H7 (cell line): ENCODE measurements around the gene SLC6A12. TPM values are rescaled to one million over a fixed set of nuclear protein-coding genes. Genes with fewer than 3 reads are reported as not detected.

Source experiments
- DNase-seq: peaks from one replicate; pipeline ENCODE4 v3.0.0; 2012
- H3K27me3 ChIP-seq: 2 replicates; pipeline ENCODE4 v1.6.0; 2011; ENCODE audit warnings: mild to moderate bottlenecking, low read length; ENCODE audit not compliant: control insufficient read depth, insufficient read depth
- H3K36me3 ChIP-seq: replicated peaks from 2 replicates; pipeline ENCODE4 v1.5.1; 2011; ENCODE audit warnings: low read length; ENCODE audit not compliant: control insufficient read depth, insufficient read depth
- H3K4me3 ChIP-seq: 2 replicates; pipeline ENCODE4 v1.5.1; 2011; ENCODE audit warnings: low read depth, mild to moderate bottlenecking, control low read depth, low read length, moderate library complexity; ENCODE audit not compliant: insufficient read depth
- total RNA-seq: library from RNA; depleted of rRNA; stranded (reverse); fragments of >200 nt; shearing (Covaris generic); gene quantifications from 2 replicates; pipeline ENCODE4 v1.2.3, GENCODE V29; 2014

SLC6A12 gene
- total RNA-seq, 1 experiment from 2014 or later = 0.31 TPM

GRCh38 chr12:203462-204260 lies 10.3 kb downstream of the SLC6A12 start:
- H3K27me3 ChIP-seq = peaks cover 48% of the 10 kb centered on the region
- peak; percentile 95 for DNase-seq
- no peaks in the 10 kb centered on the region for H3K36me3 ChIP-seq
- peak overlapping the region; percentile 62 for H3K4me3 ChIP-seq

GRCh38 chr12:203074-203461 lies 10.9 kb downstream of the SLC6A12 start:
- DNase-seq = no peak
- peaks cover 48% of the 10 kb centered on the region for H3K27me3 ChIP-seq
- H3K4me3 ChIP-seq = peak overlapping the region; percentile 62
- no peaks in the 10 kb centered on the region for H3K36me3 ChIP-seq

- peak; percentile 90 for DNase-seq
- H3K4me3 ChIP-seq = no peak overlapping the region
- peaks cover 45% of the 10 kb centered on the region for H3K27me3 ChIP-seq
Observed at GRCh38 chr12:202081-202731, 11.8 kb downstream of the SLC6A12 start.

GRCh38 chr12:201361-201760 lies 12.6 kb downstream of the SLC6A12 start:
- no peaks in the 10 kb centered on the region for H3K36me3 ChIP-seq
- H3K27me3 ChIP-seq = peaks cover 45% of the 10 kb centered on the region
- no peak for DNase-seq
- no peak overlapping the region for H3K4me3 ChIP-seq

More at GRCh38 chr12:202081-202731, 11.8 kb downstream of the SLC6A12 start:
- H3K36me3 ChIP-seq = no peaks in the 10 kb centered on the region

- H3K27me3 ChIP-seq = peaks cover 33% of the 10 kb centered on the region
- no peak overlapping the region for H3K4me3 ChIP-seq
- no peak for DNase-seq
- H3K36me3 ChIP-seq = no peaks in the 10 kb centered on the region
Observed at GRCh38 chr12:198705-199104, 15.3 kb downstream of the SLC6A12 start.

- no peak for DNase-seq
- Histone ChIP-seq H3K27me3 (peaks cover 27% of the 10 kb centered on the region), H3K36me3 (no peaks in the 10 kb centered on the region), H3K4me3 (no peak overlapping the region)
Observed at GRCh38 chr12:197911-198695, 15.9 kb downstream of the SLC6A12 start.

GRCh38 chr12:197347-197746 lies 16.6 kb downstream of the SLC6A12 start:
- no peaks in the 10 kb centered on the region for H3K36me3 ChIP-seq
- H3K4me3 ChIP-seq = no peak overlapping the region
- H3K27me3 ChIP-seq = peaks cover 20% of the 10 kb centered on the region
- no peak for DNase-seq

- Histone ChIP-seq H3K27me3 (peaks cover 12% of the 10 kb centered on the region), H3K36me3 (no peaks in the 10 kb centered on the region), H3K4me3 (no peak overlapping the region)
- DNase-seq = no peak
Observed at GRCh38 chr12:196436-196835, 17.5 kb downstream of the SLC6A12 start.

- H3K36me3 ChIP-seq = no peaks in the 10 kb centered on the region
- H3K27me3 ChIP-seq = peaks cover 10% of the 10 kb centered on the region
- no peak overlapping the region for H3K4me3 ChIP-seq
- DNase-seq = no peak
Observed at GRCh38 chr12:195951-196350, 18.0 kb downstream of the SLC6A12 start.

- DNase-seq = no peak
- no peaks in the 10 kb centered on the region for H3K36me3 ChIP-seq
- H3K4me3 ChIP-seq = no peak overlapping the region
- H3K27me3 ChIP-seq = peaks cover 11% of the 10 kb centered on the region
Observed at GRCh38 chr12:195156-195555, 18.8 kb downstream of the SLC6A12 start.

GRCh38 chr12:194276-194675 lies 19.7 kb downstream of the SLC6A12 start:
- no peak for DNase-seq
- Histone ChIP-seq H3K4me3 (no peak overlapping the region), H3K27me3 (peaks cover 11% of the 10 kb centered on the region)

GRCh38 chr12:193261-193660 lies 20.7 kb downstream of the SLC6A12 start:
- no peak overlapping the region for H3K4me3 ChIP-seq
- DNase-seq = no peak
- H3K36me3 ChIP-seq = no peaks in the 10 kb centered on the region

More at GRCh38 chr12:194276-194675, 19.7 kb downstream of the SLC6A12 start:
- no peaks in the 10 kb centered on the region for H3K36me3 ChIP-seq

GRCh38 chr12:191541-191940 lies 22.4 kb downstream of the SLC6A12 start:
- no peak for DNase-seq
- Histone ChIP-seq H3K4me3 (no peak overlapping the region), H3K36me3 (no peaks in the 10 kb centered on the region), H3K27me3 (peaks cover 22% of the 10 kb centered on the region)

More at GRCh38 chr12:193261-193660, 20.7 kb downstream of the SLC6A12 start:
- H3K27me3 ChIP-seq = peaks cover 20% of the 10 kb centered on the region

- DNase-seq = no peak
- H3K27me3 ChIP-seq = peaks cover 22% of the 10 kb centered on the region
- no peak overlapping the region for H3K4me3 ChIP-seq
- no peaks in the 10 kb centered on the region for H3K36me3 ChIP-seq
Observed at GRCh38 chr12:190881-191280, 23.1 kb downstream of the SLC6A12 start.

- H3K4me3 ChIP-seq = no peak overlapping the region
- no peak for DNase-seq
- no peaks in the 10 kb centered on the region for H3K36me3 ChIP-seq
- H3K27me3 ChIP-seq = peaks cover 20% of the 10 kb centered on the region
Observed at GRCh38 chr12:189622-189962, 24.4 kb downstream of the SLC6A12 start.
